Inflammatory macrophage (primary cell): ENCODE results near the gene PDCD7.
"Not testable (repeated sequence)": the region's sequence is repeated elsewhere in the genome, so short reads cannot be mapped to it uniquely, and the experiment has no call there.

Experiments used
- DNase-seq, 2 donors: peaks; one replicate each; pipeline ENCODE4 v3.0.0-alpha.2; 2020 to 2022
- total RNA-seq, 18 experiments: gene quantifications; one replicate each; lab custom pipeline; 2026; ENCODE audit warnings: mixed read lengths in 6 of 18, inconsistent platforms in 2 of 18; lab: John Stamatoyannopoulos, UW

PDCD7 gene, protein sequence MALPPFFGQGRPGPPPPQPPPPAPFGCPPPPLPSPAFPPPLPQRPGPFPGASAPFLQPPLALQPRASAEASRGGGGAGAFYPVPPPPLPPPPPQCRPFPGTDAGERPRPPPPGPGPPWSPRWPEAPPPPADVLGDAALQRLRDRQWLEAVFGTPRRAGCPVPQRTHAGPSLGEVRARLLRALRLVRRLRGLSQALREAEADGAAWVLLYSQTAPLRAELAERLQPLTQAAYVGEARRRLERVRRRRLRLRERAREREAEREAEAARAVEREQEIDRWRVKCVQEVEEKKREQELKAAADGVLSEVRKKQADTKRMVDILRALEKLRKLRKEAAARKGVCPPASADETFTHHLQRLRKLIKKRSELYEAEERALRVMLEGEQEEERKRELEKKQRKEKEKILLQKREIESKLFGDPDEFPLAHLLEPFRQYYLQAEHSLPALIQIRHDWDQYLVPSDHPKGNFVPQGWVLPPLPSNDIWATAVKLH
- 10.8 to 29.4 (median 20.9) reads per million in 18 experiments for total RNA-seq

GRCh38 chr15:65133548-65134200 lies at the start of gene PDCD7:
Gene PDCD7 (minus strand): TSS chr15:65133808. CDS start chr15:65133781, 27 bp downstream.
- DNase-seq, result peak; percentile 90 to 94

GRCh38 chr15:65182538-65182937 lies 48.9 kb upstream of the PDCD7 start:
- no peak for DNase-seq

GRCh38 chr15:65181582-65182353 lies 48.2 kb upstream of the PDCD7 start:
- DNase-seq, result not testable (repeated sequence)

DNA sequence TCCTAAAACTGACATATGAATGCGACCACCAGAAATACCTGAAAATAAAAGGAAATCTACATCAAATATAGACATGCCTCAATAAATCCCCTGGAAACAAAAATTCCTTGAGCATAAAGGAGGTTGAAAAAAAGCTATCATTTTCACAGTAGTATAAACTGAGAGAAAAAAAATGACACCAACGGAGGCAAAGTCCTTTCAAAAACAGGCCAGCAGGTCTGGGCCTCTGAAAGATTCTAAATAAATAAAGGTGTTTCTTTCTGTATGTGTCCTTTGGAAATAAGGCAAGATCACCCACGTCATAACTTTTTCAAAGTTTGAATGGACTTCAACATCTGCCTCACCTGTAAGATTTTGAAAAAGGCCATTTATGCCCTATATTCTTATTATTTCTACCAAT lies 46.6 kb upstream of the PDCD7 start:
- DNase-seq, result no peak

DNA sequence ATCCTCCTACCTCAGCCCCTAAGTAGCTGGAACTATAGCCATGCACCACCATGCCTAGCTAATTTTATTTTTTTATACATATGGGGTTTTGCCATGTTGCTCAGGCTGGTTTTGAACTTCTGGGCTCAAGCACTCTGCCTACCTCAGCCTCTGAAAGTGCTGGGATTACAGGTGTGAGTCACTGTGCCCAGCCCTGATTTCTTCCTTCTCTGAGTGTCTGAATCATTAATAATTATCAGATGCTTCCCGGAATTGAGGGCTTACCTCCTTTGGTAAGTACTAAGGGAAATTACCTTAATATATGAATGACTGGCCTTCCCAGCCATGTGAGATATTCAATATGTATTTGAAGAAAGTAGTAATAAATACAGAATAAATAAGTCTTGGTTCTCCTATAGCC lies 44.3 kb upstream of the PDCD7 start:
- no peak for DNase-seq

DNA sequence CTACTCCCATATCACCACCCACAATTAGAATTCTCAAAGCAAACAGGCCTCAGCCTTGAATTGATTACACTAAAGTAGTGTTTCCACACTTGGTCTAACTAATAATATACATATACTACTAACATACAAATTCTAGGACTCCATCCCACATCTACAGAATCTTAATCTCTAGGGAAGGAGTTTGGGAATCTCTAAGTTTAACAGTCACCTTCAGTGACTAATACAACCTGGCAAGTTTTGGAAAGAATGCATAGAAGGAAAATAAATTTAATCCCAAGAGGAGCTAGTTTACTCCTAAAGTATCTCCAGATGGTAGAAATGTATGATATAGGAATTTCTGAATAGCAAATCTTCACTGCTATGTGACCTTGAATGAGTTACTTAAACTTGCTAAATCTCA lies 42.4 kb upstream of the PDCD7 start:
- no peak for DNase-seq

GRCh38 chr15:65175511-65175910 lies 41.9 kb upstream of the PDCD7 start:
- no peak for DNase-seq

DNA sequence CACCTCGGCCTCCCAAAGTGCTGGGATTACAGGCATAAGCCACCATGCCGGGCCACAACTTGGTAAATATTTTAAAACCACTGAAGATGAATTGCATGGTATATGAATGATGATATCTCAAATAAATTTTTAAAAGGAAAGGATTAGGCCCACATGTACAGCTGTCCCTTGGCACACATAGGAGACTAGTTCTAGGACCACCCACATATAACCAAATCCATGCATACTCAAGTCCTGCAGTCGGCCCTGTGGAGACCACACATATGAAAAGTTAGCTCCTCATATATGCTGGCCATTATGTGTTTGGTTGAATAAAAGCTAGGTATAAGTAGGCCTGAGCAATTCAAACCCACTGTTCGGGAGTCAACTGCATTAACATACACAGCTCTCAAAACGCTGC lies 40.9 kb upstream of the PDCD7 start:
- DNase-seq, result no peak

GRCh38 chr15:65172531-65172930 lies 38.9 kb upstream of the PDCD7 start:
- no peak for DNase-seq

- no peak for DNase-seq
These were observed 37.8 kb upstream of the PDCD7 start for GRCh38 chr15:65171428-65171827.

GRCh38 chr15:65165875-65166274 lies 32.3 kb upstream of the PDCD7 start:
- no peak for DNase-seq

DNA sequence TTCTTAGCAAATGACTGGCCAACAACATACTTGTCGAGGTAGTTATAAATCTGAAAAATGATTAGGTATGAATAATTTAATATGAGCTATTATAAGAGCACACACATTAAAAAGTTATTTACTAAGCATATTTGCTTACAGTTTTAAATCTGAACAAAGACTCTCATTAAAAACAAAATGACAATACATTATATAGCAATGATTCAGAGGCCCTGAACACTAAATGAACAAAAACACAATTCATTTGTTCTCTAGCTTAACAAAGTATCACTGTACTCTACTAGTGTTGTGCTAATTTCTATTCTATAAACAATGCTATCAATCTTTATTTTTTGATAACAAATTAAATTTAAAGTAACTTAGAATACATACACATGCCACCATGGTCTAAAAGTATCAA lies 30.5 kb upstream of the PDCD7 start:
- DNase-seq, result no peak

DNA sequence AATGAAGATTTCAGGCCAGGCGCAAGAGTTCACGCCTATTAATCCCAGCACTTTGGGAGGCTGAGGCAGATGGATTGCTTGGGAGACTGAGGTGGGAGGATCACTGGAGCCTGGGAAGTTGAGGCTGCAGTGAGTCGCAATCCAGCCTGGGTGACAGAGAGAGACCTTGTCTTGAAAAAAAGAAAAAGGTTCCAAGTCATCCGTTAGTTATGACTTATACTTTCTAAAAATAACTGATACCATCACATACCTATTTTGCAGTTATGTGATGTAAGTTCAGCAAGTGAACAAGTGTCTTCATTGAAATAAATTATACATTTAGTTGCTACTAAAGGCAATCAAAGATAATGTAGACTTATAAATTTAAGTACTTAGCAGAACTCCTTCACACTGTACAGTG lies 29.4 kb upstream of the PDCD7 start:
- DNase-seq, result no peak

GRCh38 chr15:65156692-65157091 lies 23.1 kb upstream of the PDCD7 start:
- DNase-seq, result no peak

- DNase-seq, result no peak
These were observed 21.1 kb upstream of the PDCD7 start for GRCh38 chr15:65154720-65155119.

- no peak for DNase-seq
These were observed 14.3 kb upstream of the PDCD7 start for GRCh38 chr15:65147902-65148301.

DNA sequence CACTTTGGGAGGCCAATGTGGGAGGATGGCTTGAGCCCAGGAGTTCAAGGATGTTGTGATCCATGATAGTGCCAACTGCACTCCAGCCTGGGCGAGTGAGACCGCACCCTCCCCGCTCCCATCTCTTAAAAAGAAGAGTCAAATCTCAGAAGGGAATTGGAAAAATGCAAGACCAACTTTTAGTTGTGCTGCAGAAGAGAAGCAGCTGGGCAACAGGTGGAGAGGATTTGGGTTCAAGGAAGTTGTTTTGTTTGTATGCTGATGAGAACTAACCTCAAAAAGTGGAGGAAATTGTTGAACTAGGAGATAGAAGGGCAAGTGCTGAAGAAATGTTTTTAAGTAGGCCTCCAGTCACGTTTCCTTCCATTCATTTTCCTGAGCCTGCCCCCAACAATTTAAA lies 12.8 kb upstream of the PDCD7 start:
- DNase-seq, result no peak

DNA sequence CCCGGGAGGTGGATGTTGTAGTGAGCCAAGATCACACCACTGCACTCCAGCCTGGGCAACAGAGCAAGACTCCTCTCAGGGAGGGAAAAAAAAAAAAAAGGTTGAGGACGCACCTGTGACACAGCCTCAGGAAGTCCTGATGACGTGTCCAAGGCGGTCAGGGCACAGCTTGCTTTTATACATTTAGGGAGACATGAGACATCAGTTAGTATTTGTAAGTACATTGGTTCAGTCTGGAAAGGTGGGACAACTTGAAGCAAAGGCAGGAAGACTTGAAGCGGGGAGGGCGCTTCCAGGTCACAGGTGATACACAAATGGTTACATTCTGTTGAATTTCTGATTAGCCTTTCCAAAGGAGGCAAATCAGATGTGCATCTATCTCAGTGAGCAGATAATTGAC lies 5.0 kb upstream of the PDCD7 start:
- DNase-seq, result not testable (repeated sequence)

GRCh38 chr15:65137893-65138292 lies 4.3 kb upstream of the PDCD7 start:
- DNase-seq, result not testable (repeated sequence)

DNA sequence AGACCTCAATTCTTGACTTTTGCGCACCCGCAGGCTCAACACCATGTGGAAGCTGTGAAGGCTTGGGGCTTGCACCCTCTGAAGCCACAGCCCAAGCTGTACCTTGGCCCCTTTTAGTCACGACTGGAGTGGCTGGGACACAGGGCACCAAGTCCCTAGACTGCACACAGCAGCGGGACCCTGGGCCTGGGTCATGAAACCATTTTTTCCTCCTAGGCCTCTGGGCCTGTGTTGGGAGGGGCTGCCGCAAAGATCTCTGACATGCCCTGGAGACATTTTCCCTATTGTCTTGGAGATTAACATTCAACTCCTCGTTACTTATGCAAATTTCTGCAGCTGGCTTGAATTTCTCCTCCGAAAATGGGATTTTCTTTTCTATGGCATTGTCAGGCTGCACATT lies 3.5 kb upstream of the PDCD7 start:
- DNase-seq, result not testable (repeated sequence)

DNA sequence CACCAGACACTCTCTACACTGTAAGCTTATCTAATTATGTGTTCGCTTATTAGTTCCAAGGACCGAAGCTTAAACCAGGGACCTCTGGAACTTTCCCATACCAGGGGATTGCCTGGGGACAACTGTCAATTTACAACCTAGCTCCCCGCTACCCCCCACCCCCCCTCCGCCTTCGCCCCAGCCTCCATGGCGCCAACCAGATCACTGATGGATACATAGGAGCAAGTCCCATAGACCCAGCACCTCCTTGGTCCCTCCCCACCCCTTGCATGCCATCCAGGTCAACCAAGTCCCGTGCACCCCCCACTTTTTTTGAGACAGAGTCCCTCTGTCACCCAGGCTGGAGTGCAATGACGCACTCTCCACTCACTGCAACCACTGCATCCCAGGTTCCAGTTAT lies 930 bp upstream of the PDCD7 start:
- DNase-seq, result no peak

DNA sequence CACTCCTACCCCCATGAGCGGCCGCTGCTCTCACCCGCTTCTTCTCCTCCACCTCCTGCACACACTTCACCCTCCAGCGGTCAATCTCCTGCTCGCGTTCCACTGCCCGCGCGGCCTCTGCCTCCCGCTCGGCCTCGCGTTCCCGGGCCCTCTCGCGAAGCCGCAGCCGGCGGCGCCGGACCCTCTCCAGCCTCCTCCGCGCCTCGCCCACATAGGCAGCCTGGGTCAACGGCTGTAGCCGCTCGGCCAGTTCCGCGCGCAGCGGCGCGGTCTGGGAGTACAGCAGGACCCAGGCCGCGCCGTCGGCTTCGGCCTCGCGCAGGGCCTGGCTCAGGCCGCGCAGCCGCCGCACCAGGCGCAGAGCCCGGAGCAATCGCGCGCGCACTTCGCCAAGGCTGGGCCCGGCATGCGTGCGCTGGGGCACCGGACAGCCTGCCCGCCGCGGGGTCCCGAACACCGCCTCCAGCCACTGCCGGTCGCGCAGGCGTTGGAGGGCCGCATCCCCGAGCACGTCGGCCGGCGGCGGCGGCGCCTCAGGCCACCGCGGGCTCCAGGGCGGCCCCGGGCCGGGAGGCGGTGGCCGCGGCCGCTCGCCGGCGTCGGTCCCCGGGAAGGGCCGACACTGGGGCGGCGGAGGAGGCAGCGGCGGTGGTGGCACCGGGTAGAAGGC lies 595 bp downstream of the PDCD7 start:
- DNase-seq, result peak; percentile 58 to 80

- DNase-seq, result no peak
These were observed 2.7 kb downstream of the PDCD7 start for GRCh38 chr15:65130941-65131340.
